ENCODE measurements around the gene BEX1.
"Not testable (repeated sequence)": the region's sequence is repeated elsewhere in the genome, so short reads cannot be mapped to it uniquely, and the experiment has no call there.

Gene BEX1

GRCh38 chrX:103063918-103064434 lies at the start of gene BEX1:
BEX1 (minus strand) TSS chrX:103064171; CDS start chrX:103063274, 897 bp downstream.
- DNase-seq = peak; percentile 61

DNA sequence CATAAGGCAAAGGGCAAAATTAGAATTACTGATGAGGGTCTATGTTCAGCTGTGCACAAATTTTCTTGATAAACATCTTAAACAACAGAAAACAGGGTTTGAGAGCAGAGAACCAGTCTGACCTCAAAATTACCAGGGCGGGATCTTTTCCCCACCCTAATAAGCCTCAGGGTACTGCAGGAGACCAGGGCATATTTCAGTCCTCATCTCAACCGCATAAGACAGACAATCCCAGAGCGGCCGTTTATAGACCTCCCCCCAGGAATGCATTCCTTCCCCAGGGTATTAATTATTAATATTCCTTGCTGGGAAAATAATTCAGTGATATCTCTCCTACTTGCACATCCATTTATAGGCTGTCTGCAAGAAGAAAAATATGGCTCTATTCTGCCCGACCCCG lies 45.5 kb upstream of the BEX1 start:
- DNase-seq = not testable (repeated sequence)

DNA sequence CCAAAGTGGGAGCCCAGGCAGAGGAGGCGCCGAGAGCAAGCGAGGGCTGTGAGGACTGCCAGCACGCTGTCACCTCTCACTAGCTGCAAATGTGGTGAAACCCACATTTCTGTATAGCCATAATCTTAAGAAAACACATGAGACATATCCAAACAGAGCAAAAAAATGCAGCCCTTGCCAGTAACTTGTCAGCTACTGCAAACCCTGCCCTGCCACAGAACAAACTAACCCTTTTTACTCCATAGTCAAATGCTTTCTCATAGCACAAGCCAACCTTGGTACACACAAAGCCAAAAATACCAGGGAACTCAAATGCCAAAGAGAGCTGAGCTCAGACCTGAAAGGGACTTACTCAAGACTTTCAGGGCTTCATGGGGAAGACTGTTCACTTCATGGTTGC lies 43.9 kb upstream of the BEX1 start:
- DNase-seq = no peak

GRCh38 chrX:103107227-103107737 lies 43.3 kb upstream of the BEX1 start:
- not testable (repeated sequence) for DNase-seq

- not testable (repeated sequence) for DNase-seq
Measured at GRCh38 chrX:103104370-103104769, 40.4 kb upstream of the BEX1 start.

DNA sequence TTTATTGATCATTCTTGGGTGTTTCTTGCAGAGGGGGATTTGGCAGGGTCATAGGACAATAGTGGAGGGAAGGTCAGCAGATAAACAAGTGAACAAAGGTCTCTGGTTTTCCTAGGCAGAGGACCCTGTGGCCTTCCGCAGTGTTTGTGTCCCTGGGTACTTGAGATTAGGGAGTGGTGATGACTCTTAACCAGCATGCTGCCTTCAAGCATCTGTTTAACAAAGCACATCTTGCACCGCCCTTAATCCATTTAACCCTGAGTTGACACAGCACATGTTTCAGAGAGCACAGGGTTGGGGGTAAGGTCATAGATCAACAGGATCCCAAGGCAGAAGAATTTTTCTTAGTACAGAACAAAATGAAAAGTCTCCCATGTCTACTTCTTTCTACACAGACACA lies 39.9 kb upstream of the BEX1 start:
- not testable (repeated sequence) for DNase-seq

DNA sequence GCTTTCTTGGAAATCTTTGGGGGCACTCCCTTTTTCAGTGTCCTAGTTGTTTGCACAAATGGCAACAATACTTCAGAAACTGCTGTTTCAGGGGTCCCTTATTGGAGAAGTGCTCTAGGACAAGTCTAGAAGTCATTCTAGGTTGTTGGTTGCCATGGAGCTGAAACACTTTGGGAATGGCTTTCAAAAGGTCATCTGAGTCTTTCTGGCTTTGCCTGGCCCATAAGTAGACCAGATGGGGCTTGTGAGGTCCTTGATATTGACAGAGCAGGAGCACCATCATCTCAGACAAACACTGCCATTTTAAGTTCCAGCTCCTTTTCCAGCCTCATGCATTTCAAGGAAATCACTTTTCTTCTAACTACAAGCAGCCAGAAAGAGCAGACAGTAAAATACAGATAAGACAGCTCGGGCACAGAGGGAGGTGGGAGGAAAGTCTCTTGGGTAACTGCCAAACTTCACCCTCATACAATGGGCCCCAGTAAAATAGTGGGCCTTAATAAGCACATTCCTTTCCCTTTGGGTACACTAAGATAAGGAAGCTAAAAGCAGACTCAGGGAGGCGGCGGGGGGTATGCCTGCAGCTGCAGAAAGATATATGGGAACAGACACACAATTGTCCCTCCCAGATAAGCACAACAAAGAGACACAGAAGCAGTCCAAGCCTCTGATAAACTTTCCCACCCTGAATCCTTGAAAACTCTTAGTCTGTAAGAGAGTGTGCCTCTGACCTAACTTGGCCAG lies 37.5 kb upstream of the BEX1 start:
- no peak for DNase-seq

GRCh38 chrX:103100484-103100883 lies 36.5 kb upstream of the BEX1 start:
- no peak for DNase-seq

GRCh38 chrX:103099691-103100090 lies 35.7 kb upstream of the BEX1 start:
- DNase-seq = no peak

DNA sequence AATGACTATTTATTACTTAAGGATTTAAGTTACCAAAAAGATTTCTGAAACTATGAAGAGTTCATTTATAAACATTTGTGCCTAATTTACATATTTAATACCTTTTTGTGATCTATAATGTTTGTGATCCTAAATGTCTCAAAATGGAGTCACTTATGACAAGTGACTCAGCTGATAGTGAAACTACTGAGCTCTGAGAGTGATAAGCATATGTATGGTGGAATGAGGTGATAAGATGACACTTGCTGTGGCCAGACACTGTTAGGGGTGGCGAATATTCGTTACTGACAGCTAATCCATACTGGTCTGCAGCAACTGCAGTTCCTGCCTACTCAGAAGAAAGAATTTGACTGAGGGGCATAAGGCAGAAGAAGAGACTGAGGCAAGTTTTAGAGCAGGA lies 34.5 kb upstream of the BEX1 start:
- DNase-seq = no peak

DNA sequence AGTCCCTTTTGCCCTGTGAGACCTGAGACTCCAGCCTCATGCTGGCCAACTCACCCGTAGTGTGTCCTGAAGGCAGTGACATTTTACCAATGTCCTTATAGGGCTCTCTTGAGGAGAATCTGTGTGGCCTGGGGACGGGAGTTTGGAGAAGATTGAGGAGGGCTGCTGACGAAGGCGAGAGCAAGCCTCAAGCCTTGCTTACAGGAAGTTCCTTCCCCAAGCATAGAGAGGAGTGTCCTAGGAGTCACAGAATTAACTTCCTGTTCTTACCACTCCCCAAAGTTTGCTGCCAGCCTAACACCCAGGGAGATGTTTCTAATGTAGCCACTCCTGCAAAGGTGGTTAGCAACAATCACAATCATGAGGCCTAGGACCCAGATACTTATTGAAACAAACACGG lies 29.0 kb upstream of the BEX1 start, which contains the start of gene NXF3:
Gene NXF3 (minus strand): TSS at position 202 of the 400 bp plus-strand sequence. CDS start 120 bp downstream, at position 82.
- no peak for DNase-seq

DNA sequence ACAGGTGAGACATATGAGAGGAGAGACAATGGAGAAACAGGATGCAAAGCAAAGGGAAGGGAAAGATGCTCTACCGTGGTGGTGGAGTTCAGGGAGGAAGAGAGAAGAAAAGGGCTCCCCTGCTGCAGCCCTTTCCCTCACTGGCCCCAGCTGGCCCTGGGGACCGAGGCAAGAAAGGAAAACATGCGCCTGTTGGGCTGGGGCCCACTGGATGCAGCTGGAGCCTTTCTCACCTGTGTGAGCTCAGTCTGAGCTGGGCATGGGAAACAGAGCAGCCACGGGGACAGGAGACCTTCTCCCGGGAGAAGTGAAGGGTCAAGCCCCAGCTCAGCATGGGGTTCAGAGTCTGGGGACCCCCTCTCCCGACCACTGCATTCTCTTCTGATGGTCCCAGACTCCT lies 17.1 kb upstream of the BEX1 start:
- no peak for DNase-seq

- no peak for DNase-seq
Measured at GRCh38 chrX:103073467-103073866, 9.5 kb upstream of the BEX1 start.

GRCh38 chrX:103066606-103067005 lies 2.6 kb upstream of the BEX1 start:
- DNase-seq = no peak

GRCh38 chrX:103063191-103063845 lies 653 bp downstream of the BEX1 start:
- peak; percentile 69 for DNase-seq

- DNase-seq = no peak
Measured at GRCh38 chrX:103061486-103061885, 2.5 kb downstream of the BEX1 start.

DNA sequence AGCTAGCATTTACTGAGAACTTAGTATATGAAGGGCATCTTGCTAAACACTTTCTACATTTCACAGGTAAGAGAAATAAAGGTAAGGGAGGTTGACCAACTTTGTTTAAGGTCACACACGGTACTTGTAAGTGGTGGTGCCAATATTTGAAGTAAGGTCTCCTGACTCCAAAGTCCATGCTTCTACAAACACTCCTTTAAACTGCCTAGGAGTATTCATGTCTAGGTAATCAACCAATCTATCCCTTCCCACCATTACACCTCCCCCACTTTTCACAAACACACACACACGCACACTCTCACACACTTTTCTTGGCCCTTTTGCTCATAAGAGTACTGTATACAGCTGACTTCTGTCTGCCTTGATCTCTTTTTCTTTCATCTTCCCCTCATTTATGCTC lies 7.1 kb downstream of the BEX1 start:
- no peak for DNase-seq

GRCh38 chrX:103052625-103053024 lies 11.3 kb downstream of the BEX1 start:
- no peak for DNase-seq

DNA sequence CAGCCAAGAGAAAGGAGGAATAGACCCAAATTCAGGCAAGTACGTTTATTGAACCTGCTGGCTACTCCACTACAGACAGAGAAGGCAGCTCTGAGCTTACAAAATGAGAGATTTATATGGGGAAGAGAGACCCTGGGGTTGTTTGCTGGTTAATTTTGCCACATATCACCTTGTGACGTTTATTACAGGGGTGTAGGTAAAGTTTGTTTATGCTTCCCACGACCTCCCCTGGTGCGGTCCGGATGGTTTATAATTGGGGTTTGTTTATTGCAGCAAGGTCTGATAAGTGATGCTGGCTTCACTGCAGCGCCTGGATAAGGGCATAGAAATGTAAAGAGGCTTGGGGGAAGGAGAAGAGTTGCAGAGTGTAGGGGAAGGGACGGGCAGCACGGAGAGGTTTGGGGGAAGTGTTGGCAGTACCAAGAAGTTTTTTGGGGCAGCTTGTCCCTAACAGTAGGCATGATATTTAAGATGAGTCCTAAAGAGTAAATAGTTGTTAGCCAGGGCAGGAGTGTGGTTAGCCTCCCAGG lies 12.6 kb downstream of the BEX1 start:
- no peak for DNase-seq

GRCh38 chrX:103033371-103033770 lies 30.6 kb downstream of the BEX1 start:
- not testable (repeated sequence) for DNase-seq

- no peak for DNase-seq
Measured at GRCh38 chrX:103017542-103017941, 46.4 kb downstream of the BEX1 start.

- DNase-seq = no peak
Measured at GRCh38 chrX:103012945-103013344, 51.0 kb downstream of the BEX1 start.
